ENCODE results near the gene LRBA.

- TF ChIP-seq POLR2A (IDR thresholded peaks at IDR 0.05) = no peak
- TF ChIP-seq CTCF (IDR thresholded peaks at IDR 0.05) = no peak
Measured at GRCh38 chr4:150943818-150944217, 71.3 kb downstream of the LRBA start.

Measured in body of pancreas (tissue), 4 donors.